ENCODE data around the gene MUC2. TPM values are rescaled to one million over a fixed set of nuclear protein-coding genes. Genes with fewer than 3 reads are reported as not detected.

MUC2 gene
- total RNA-seq, 1 experiment from 2014 or later: 0.47 TPM

GRCh38 chr11:1116666-1117390 is 42.2 kb downstream of the MUC2 start:
- no peaks in the 10 kb centered on the region for H3K36me3 ChIP-seq (ENCODE audit: control insufficient read depth in 1 of 2, insufficient read depth in 2 of 2, low read length in 2 of 2)
- intact Hi-C loops (cut with micrococcal nuclease): no loop called here
- RAD21 ChIA-PET (ENCODE audit: low non-redundant PET in 1 of 2, low total read pairs in 2 of 2, uncharacterized antibody in 2 of 2, unreplicated experiment in 2 of 2): interaction anchor here in 1 of 2 experiments (0.5 kb wide), 1 partner anchor 257 kb away, joined by 3 read pairs; no protein-coding TSS in a partner anchor
- POLR2A ChIA-PET: no interaction called here
- DNase-seq (ENCODE audit: low read depth, low spot score) (no peak), ATAC-seq (no peak)
- no peaks in the 10 kb centered on the region for H3K27me3 ChIP-seq (ENCODE audit: insufficient read depth, low read length)
- no peak overlapping the region for H3K9ac ChIP-seq (ENCODE audit: low read length)
- CTCF ChIA-PET: no interaction called here
- TF ChIP-seq EZH2 (IDR thresholded peaks at IDR 0.05) (no peak), EZH2phosphoT487 (IDR thresholded peaks at IDR 0.05; ENCODE audit: borderline replicate concordance) (no peak), SP1 (IDR thresholded peaks at IDR 0.05; ENCODE audit: low read depth) (no peak), TCF7L2 (IDR thresholded peaks at IDR 0.05; ENCODE audit: borderline replicate concordance, extremely low read depth, insufficient read depth, insufficient read length) (no peak), ELF1 (IDR thresholded peaks at IDR 0.05; ENCODE audit: borderline replicate concordance, low read depth) (no peak), SRF (IDR thresholded peaks at IDR 0.05; ENCODE audit: low read depth) (no peak), CBX3 (IDR thresholded peaks at IDR 0.05; ENCODE audit: low read depth) (no peak)
- TF ChIP-seq, protein P1, sequence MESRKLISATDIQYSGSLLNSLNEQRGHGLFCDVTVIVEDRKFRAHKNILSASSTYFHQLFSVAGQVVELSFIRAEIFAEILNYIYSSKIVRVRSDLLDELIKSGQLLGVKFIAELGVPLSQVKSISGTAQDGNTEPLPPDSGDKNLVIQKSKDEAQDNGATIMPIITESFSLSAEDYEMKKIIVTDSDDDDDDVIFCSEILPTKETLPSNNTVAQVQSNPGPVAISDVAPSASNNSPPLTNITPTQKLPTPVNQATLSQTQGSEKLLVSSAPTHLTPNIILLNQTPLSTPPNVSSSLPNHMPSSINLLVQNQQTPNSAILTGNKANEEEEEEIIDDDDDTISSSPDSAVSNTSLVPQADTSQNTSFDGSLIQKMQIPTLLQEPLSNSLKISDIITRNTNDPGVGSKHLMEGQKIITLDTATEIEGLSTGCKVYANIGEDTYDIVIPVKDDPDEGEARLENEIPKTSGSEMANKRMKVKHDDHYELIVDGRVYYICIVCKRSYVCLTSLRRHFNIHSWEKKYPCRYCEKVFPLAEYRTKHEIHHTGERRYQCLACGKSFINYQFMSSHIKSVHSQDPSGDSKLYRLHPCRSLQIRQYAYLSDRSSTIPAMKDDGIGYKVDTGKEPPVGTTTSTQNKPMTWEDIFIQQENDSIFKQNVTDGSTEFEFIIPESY (IDR thresholded peaks at IDR 0.05; ENCODE audit: extremely low read depth, insufficient replicate concordance, low read length): no peak
- TF ChIP-seq, protein P2, sequence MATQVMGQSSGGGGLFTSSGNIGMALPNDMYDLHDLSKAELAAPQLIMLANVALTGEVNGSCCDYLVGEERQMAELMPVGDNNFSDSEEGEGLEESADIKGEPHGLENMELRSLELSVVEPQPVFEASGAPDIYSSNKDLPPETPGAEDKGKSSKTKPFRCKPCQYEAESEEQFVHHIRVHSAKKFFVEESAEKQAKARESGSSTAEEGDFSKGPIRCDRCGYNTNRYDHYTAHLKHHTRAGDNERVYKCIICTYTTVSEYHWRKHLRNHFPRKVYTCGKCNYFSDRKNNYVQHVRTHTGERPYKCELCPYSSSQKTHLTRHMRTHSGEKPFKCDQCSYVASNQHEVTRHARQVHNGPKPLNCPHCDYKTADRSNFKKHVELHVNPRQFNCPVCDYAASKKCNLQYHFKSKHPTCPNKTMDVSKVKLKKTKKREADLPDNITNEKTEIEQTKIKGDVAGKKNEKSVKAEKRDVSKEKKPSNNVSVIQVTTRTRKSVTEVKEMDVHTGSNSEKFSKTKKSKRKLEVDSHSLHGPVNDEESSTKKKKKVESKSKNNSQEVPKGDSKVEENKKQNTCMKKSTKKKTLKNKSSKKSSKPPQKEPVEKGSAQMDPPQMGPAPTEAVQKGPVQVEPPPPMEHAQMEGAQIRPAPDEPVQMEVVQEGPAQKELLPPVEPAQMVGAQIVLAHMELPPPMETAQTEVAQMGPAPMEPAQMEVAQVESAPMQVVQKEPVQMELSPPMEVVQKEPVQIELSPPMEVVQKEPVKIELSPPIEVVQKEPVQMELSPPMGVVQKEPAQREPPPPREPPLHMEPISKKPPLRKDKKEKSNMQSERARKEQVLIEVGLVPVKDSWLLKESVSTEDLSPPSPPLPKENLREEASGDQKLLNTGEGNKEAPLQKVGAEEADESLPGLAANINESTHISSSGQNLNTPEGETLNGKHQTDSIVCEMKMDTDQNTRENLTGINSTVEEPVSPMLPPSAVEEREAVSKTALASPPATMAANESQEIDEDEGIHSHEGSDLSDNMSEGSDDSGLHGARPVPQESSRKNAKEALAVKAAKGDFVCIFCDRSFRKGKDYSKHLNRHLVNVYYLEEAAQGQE (IDR thresholded peaks at IDR 0.05; ENCODE audit: low read depth): no peak
- H3K9me2 ChIP-seq (ENCODE audit: insufficient read depth): no peaks in the 10 kb centered on the region
- H3K79me2 ChIP-seq (ENCODE audit: insufficient read depth, low read length): no peaks in the 10 kb centered on the region
- H4K20me1 ChIP-seq (ENCODE audit: insufficient read depth): no peaks in the 10 kb centered on the region
- no peak overlapping the region for H2AFZ ChIP-seq (ENCODE audit: low read depth, low read length, poor library complexity, severe bottlenecking)
- BruUV-seq (replicated peaks): no TSS peak
- no peak overlapping the region for H3K4me3 ChIP-seq (replicated peaks in 1 of 2; ENCODE audit: low read depth in 1 of 2, low read length in 2 of 2)
- no peak overlapping the region for H3K4me2 ChIP-seq (ENCODE audit: low read length)
- no peaks in the 10 kb centered on the region for H3K9me3 ChIP-seq (ENCODE audit: control insufficient read depth in 1 of 2, insufficient read depth in 1 of 2, low read depth in 1 of 2, low read length in 2 of 2)
- no peak overlapping the region for H3K27ac ChIP-seq (ENCODE audit: low read depth, low read length)
- H3K4me1 ChIP-seq (ENCODE audit: control insufficient read depth in 1 of 2, insufficient read depth in 2 of 2, low read length in 2 of 2): no peaks in the 10 kb centered on the region; a peak in 1 of 4 replicates
